Osteoblast (primary cell): Measurements from ENCODE around the gene SOX21. TPM values are rescaled to one million over a fixed set of nuclear protein-coding genes. Genes with fewer than 3 reads are reported as not detected.
A peak's percentile ranks its signal among the peaks of the same experiment; 100 is the strongest.

Experiments
- DNase-seq: peaks from one replicate; pipeline ENCODE4 v3.0.0; 2011; ENCODE audit warnings: low spot score, mixed read lengths; ENCODE audit not compliant: insufficient read length; ENCODE audit errors: missing footprints
- H2AFZ ChIP-seq: 2 replicates; pipeline ENCODE4 v1.6.0; 2011; ENCODE audit warnings: mild to moderate bottlenecking, low read length
- H3K27ac ChIP-seq: 2 replicates; pipeline ENCODE4 v1.5.1; 2011; ENCODE audit warnings: mild to moderate bottlenecking, low read depth, low read length, moderate library complexity
- H3K27me3 ChIP-seq: 2 replicates; pipeline ENCODE4 v1.6.0; 2012; ENCODE audit warnings: mild to moderate bottlenecking, control low read depth, inconsistent platforms, low read length, moderate library complexity; ENCODE audit not compliant: insufficient read depth
- H3K36me3 ChIP-seq: 2 replicates; pipeline ENCODE4 v1.5.1; 2011; ENCODE audit warnings: mild to moderate bottlenecking, low read length, control low read depth, moderate library complexity; ENCODE audit not compliant: insufficient read depth
- H3K4me1 ChIP-seq: 2 replicates; pipeline ENCODE4 v1.5.1; 2011; ENCODE audit warnings: mild to moderate bottlenecking, low read length, control low read depth, moderate library complexity; ENCODE audit not compliant: insufficient read depth
- H3K4me2 ChIP-seq: 2 replicates; pipeline ENCODE4 v1.6.0; 2011; ENCODE audit warnings: mild to moderate bottlenecking, low read length; ENCODE audit not compliant: insufficient read depth
- H3K4me3 ChIP-seq: fragments of 200-600 bp; sonication (generic); 3 replicates; pipeline ENCODE4 v1.5.1; 2012; ENCODE audit warnings: mild to moderate bottlenecking, low read length, inconsistent platforms; ENCODE audit not compliant: insufficient read depth
- H3K79me2 ChIP-seq: 2 replicates; pipeline ENCODE4 v1.6.0; 2012; ENCODE audit warnings: mild to moderate bottlenecking, low read length, control low read depth, inconsistent platforms; ENCODE audit not compliant: insufficient read depth
- H3K9me3 ChIP-seq: 2 replicates; pipeline ENCODE4 v1.5.1; 2011; ENCODE audit warnings: low read depth, low read length, control low read depth
- H4K20me1 ChIP-seq: 2 replicates; pipeline ENCODE4 v1.6.0; 2012; ENCODE audit warnings: mild to moderate bottlenecking, low read length, control low read depth; ENCODE audit not compliant: insufficient read depth
- CTCF ChIP-seq: IDR thresholded peaks from 2 replicates; pipeline ENCODE4 v1.5.1; 2011; ENCODE audit warnings: mild to moderate bottlenecking, low read depth, low read length, moderate library complexity; ENCODE audit errors: extremely low read depth
- total RNA-seq: library from RNA; depleted of rRNA; stranded (reverse); fragments of >200 nt; gene quantifications from 2 replicates; pipeline ENCODE4 v1.2.3, GENCODE V29; 2012

Gene SOX21
- total RNA-seq, 1 donor: not detected

GRCh38 chr13:94708031-94708859 lies 4.1 kb downstream of the SOX21 start:
- peak; percentile 46 for DNase-seq
- Histone ChIP-seq H3K27me3 (peaks cover 96% of the 10 kb centered on the region), H3K79me2 (no peaks in the 10 kb centered on the region), H4K20me1 (no peaks in the 10 kb centered on the region), H3K36me3 (no peaks in the 10 kb centered on the region), H3K4me2 (no peak overlapping the region), H3K4me1 (no peaks in the 10 kb centered on the region), H3K9me3 (no peaks in the 10 kb centered on the region), H3K27ac (no peak overlapping the region), H3K4me3 (no peak overlapping the region), H2AFZ (no peak overlapping the region)
- no peak for TF ChIP-seq CTCF

- Histone ChIP-seq H3K4me2 (no peak overlapping the region), H3K4me1 (no peaks in the 10 kb centered on the region), H2AFZ (no peak overlapping the region)
Observed at GRCh38 chr13:94707400-94708021, 4.8 kb downstream of the SOX21 start.

GRCh38 chr13:94706843-94707399 lies 5.4 kb downstream of the SOX21 start:
- no peak overlapping the region for H3K4me3 ChIP-seq
- no peaks in the 10 kb centered on the region for H3K79me2 ChIP-seq
- no peaks in the 10 kb centered on the region for H3K36me3 ChIP-seq
- TF ChIP-seq CTCF: no peak
- no peaks in the 10 kb centered on the region for H4K20me1 ChIP-seq
- no peaks in the 10 kb centered on the region for H3K4me1 ChIP-seq
- no peak overlapping the region for H3K27ac ChIP-seq
- DNase-seq: peak; percentile 49
- H3K9me3 ChIP-seq: no peaks in the 10 kb centered on the region
- H2AFZ ChIP-seq: no peak overlapping the region
- no peak overlapping the region for H3K4me2 ChIP-seq
- peaks cover 98% of the 10 kb centered on the region for H3K27me3 ChIP-seq

More at GRCh38 chr13:94707400-94708021, 4.8 kb downstream of the SOX21 start:
- no peak overlapping the region for H3K27ac ChIP-seq
- H3K79me2 ChIP-seq: no peaks in the 10 kb centered on the region
- H3K9me3 ChIP-seq: no peaks in the 10 kb centered on the region
- H3K4me3 ChIP-seq: no peak overlapping the region
- no peaks in the 10 kb centered on the region for H3K36me3 ChIP-seq
- H3K27me3 ChIP-seq: peaks cover 98% of the 10 kb centered on the region
- peak; percentile 46 for DNase-seq
- no peak for TF ChIP-seq CTCF
- no peaks in the 10 kb centered on the region for H4K20me1 ChIP-seq
